NCI-H524 (cell line): ENCODE results near the gene RRN3.
"Not testable (repeated sequence)": the region's sequence is repeated elsewhere in the genome, so short reads cannot be mapped to it uniquely, and the experiment has no call there.

ENCODE experiments used
- DNase-seq, 2 experiments: peaks; one replicate each; lab custom pipeline; 2025; lab: John Stamatoyannopoulos, UW

Gene RRN3

DNA sequence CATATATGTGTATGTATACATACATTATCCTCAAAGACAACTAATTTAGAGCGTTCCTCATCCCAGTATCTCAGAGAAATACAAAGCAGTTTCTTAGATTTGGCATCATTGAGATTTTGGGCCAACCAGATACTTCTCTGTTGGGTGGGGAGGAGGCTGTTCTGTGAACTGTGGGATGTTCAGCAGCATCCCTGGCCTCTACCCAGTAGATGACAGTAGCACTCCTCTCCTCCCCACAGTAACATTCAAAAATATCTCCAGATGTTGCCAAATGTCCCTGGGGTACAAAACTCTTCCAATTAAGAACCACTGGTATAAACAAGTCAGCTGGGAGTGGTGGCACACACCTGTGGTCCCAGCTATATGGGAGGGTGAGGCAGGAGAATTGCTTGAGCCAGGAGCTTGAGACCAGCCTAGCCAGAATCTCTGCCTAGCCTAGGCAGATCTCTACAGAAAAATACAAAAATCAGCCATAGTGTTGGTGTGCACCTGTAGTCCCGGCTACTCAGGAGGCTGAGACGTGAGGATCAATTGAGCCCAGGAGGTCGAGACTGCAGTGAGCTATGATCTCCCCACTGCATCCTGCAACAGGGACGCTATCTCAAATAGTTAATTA lies 6.4 kb upstream of the RRN3 start:
- not testable (repeated sequence) for DNase-seq

DNA sequence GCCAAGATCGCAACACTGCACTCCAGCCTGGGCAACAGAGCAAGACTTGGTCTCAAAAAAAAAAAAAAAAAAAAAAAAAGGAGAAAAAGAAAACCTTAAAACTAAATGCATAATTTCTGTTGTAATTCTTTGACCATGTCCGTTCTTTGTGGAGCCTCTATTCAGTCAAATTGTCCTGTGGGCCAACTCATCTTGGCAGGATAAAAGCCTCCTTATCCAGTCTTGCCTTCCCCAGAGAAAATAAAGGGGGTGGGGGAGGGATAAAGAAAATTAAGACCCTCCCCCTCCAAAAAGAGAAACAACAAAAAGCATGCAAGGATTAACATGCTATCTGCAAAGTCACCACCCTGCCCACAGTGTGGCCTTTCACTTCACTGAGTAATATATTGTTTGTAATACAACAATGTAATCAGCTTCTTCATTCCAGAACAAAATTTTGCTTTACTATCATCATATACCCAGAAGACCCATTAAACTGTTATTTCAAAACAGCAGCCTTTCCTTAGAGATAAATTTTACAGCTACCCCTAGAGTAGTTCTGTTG lies 5.4 kb upstream of the RRN3 start:
- not testable (repeated sequence) for DNase-seq

DNA sequence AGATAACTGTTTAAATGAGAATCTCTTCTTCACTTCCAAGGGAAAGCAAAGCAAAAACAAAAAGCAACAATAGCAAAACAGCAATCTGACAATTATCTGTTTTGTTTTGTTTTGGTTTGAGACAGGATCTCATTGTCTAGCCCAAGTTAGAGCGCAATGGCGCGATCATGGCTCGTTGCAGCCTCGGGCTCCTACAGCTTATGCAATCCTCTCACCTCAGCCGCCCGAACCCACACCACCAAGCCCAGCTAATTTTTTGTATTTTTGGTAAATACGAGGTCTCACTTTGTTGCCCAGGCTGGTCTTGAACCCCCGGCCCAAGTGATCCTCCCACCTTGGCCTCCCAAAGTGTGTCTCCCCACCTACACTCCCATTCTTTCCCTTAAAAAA lies 2.5 kb upstream of the RRN3 start:
- DNase-seq, result not testable (repeated sequence)

DNA sequence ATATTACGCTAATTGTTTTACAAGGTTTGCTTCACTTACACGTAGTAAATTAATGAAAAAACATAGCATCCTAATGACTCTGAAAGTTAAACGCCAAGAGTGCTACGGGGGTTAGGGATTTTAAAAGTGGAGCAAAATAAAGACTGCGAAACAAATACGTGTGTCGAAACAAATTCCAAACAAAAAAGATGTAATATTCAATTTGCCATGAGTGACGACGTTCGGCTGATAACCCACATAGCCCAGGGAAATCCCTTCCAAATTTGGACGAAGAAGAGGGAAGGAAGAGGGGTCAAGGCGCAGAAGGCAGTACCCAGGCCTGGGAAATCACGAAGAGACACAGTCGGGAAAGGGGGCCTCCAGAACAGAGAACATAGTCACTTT lies 509 bp downstream of the RRN3 start:
- not testable (repeated sequence) for DNase-seq

DNA sequence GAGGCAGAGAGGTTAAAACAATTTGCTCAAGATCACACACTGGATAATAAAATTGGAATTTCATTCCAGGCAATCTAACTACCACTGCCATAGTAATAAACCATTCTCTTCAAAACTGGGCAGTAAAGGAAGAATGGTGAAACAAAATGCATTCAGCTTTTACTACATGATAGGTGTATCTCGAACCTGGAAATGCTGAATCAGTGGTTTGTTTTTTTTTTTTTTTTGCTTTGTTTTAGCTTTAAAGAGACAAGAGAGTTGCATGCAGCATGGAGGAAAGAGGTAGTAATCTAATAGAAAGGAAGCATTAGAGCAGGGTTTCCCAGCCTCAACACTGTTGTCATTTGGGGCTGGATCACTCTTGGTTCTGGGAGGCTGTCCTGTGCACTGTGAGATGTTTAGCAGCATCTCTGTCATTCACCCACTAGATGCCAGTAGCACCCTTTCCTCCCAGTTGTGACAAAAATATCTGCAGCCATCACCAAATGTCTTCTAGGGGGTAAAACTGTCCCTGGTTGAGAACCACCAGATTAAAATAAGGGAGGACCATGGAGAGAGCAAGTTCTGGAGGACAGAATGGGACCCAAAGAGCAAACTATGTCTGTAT lies 3.3 kb downstream of the RRN3 start:
- not testable (repeated sequence) for DNase-seq

DNA sequence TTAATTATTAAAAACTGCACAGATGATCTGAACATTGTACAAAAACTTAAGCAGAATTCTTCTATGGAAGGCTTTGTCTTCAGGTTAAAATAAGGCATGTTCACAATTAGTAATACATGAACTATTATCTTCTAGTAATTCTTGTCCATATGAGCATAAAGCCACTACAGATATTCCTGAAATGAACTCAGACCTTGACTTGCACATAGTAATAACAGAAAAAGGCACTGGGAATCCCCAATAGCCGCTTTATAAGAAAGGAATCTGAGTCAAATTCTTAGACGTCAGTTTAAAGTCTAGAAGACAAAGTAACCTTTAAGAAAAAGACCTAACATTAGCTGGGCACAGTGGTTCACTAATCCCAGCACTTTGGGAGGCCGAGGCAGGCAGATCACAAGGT lies 11.3 kb downstream of the RRN3 start:
- not testable (repeated sequence) for DNase-seq

DNA sequence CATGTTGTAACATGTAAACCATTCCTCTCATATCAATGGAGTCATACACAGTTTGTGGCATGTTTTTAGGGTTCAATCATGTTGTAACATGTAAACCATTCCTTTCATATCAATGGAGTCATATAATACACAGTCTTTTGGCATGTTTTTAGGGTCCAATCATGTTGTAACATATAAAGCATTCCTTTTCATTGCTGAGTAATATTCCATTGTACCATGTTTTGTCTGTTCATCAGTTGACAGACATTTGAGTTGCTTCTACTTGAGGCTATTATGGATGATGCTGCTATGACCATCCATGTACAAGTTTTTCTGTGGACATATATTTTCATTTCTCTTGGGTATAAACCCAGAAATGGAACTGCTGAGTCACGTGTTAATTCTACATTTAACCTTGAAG lies 13.2 kb downstream of the RRN3 start:
- not testable (repeated sequence) for DNase-seq

DNA sequence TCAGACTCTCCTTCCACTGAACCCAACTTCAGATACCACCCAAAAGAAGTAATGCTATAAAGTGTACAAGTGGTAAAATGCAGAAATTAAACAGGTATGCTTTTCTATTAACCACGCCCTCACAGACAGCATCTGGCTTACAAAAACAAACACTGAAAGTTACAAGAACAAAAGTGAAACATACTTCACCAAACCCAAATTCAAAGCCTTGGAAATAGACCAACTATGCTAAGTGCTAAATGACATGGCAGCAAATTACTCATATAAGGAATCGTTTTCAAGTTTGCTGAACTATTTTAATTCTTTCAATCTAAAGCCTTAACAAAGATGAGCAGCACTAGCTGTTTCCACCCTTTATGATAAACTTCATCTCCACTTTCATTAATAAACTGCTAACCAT lies 17.9 kb downstream of the RRN3 start:
- DNase-seq, result not testable (repeated sequence)

DNA sequence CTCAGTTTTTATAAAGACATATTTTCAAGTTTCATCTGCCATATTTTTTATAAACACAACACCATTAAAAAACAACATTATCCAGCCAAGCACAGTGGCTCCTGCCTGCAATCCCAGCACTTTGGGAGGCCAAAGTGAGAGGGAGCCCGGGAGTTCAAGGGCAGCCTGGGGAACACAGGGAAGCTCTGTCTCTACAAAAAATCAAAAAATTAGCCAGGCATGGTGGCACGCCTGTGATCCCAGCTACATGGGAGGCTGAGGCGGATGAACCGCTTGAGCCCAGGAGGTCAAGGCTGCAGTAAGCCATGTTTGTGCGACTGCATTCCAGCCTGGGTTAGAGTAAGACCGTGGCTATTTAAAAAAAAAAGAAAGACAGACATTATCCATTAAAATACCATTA lies 21.0 kb downstream of the RRN3 start:
- DNase-seq, result no peak

DNA sequence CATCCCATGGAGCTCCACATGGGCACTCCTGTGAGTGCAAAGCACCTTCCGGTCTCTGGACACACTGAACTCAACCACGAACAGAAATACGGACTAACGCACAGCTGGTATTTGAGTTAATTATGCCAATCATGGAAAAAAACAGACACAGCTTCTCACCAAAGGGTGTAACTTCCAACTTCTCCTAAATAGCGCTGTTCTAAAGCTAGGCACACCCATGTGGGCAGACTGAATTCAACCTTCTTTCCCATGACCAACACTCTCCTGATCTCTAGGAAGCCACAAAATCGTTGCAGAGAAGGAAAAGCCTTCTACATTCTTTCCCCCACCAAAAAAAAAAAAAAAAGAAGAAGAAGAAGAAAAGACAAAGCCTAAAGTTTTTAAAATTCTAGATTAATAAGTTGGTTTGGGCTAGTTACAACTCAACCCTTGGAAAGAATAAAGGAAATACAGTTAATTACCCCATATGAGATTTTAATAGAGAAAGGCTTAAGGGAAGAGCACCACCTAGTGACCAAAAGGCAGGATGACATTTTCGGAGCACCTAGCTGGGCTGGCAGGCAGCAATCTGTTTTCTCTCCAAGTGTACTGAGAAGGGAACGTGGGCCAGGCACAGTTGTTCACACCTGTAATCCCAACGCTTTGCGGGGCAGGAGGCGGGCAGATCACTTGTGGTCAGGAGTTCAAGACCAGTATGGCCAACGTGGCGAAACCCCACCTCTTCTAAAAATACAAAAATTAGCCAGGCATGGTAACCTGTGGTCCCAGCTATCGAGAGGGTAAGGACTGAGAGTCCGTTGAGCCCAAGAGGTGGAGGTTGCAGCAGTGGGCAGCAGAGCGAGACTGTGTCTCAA lies 21.9 kb downstream of the RRN3 start:
- DNase-seq, result not testable (repeated sequence)

DNA sequence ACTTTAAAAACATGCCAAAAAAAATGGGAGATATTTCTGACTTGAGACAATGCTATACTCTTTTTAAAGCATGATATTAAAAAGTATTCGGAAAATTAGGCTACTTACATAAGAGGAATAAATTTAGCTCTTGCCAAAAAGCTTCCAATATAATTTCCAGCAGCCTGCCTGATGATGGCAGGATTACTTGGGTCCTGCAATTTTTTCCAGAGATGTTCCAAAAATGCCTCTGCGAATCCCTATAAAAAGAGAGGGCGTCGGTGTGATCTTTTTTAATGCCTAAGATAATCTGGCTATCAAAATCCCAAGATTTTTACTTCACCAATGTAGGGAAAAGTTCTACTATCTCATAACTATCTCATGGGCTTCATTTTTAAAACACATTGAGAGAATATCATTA lies 23.1 kb downstream of the RRN3 start:
- DNase-seq, result not testable (repeated sequence)

DNA sequence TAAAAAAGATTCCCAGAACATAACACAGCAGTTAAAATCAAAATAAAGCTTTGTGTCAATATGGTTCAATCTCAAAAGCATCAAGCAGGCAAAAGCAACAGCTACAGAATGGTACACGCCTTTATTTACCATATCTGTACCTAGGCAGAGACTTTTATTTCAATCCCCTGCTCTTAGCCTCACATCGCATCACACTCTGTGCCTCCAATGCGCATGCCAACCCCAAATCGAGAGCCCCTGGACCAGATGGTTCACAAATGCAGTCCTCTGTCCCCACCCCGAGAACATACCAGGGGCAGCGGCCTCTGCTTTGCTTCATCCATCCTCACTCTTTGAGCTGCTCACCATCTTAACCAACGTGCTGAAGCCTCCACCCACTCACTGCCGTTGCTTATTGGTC lies 27.4 kb downstream of the RRN3 start:
- not testable (repeated sequence) for DNase-seq

DNA sequence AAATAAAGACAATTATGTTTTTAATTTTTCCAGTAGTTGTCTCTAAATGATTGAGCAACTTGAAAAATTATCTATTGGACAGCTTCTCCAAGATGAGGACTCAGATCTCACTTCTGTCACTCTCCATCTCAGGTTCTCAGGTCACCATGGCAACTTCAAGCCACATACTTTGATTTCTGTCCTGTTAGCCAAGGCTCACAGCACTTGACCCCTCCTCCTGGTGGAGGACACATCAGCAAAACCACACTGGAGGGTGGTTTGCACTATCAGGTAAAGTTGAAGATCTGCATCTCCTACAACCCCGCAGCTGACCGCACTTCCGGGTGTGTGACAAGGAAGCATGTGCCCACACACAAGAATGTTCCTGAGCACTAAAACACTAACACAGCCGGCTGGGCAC lies 28.1 kb downstream of the RRN3 start:
- not testable (repeated sequence) for DNase-seq

DNA sequence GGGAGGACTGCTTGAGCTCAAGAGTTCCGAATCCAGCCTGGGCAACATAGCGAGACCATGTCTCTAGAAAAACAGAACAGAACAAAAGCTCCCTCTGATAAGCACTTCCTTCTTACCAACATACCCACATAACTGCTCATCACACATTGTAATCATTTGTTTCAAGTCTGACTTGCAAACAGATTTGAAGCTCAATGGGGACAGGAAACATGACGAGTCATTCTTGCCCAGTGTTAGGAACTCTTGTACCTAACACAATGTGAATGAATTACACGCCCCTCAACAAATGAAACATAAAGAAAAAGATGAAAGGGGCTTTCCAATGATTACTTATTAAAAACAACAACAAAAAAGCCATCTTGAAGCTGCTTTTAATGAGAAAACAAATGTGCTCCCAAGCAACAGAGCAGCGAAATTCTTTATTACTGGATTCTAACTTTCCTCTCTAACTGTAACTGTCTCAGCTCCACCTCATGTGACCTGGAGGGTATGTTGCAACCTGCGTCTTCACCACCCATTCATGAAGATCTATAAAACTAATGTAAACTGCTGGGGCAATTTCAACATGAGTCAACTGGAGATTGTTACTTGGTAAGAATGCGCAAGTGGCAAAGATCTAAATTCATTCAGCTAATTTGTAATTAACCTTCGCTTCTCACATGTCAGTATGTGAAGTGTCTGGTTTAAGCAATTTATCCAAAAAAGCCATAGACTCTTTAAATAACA lies 31.8 kb downstream of the RRN3 start:
- DNase-seq, result not testable (repeated sequence)

DNA sequence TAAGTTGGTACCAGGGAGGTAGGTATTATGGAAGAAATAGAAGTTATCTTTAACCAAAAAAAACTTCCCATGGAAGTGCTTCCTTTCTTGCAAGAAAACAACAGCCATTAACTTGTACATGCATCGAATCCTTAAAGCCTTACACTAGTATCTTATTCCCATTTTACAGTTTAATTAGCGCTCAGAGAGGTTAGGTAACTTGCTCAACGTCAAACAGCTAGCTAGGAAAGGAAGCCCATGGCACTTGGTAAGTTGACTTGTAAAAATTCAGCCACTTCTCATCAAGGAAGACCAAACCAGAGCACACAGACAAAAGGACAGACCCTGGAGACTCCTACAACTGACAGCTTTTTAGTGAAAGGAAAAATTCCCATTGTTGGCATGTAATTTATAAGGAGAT lies 34.7 kb downstream of the RRN3 start:
- DNase-seq, result no peak

DNA sequence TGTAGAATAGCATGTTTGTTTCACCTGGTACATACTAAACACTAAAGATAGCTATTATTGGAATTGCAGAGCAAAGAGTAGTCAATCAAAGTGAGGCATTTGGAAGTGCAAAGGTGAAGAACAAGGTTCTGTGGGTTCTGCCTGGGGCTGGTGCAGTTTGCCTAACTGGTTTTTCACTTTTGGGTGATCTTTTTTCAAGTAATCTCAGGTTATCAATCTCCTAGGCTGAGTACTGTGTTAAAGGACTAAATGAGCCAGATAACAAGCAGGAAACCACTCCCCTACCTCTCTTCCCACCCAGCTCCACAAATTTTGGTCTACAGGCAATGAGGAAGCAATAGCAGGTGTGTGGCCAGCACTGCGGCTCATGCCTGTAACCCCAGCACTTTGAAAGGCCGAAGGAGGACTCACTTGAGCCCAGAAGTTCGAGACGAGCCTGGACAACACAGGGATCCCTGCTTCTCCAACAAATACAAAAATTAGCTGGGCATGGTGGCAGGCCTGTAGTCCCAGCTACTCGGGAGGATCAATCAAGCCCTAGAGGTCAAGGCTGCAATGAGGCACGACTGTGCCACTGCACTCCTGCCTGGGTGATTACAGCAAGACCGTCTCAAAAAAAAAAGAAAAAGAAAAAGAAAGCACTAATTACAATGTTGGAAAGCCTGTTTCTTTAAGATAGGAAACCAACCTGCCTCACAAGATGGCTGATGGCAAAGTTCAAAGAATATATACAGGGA lies 36.2 kb downstream of the RRN3 start:
- DNase-seq, result no peak

DNA sequence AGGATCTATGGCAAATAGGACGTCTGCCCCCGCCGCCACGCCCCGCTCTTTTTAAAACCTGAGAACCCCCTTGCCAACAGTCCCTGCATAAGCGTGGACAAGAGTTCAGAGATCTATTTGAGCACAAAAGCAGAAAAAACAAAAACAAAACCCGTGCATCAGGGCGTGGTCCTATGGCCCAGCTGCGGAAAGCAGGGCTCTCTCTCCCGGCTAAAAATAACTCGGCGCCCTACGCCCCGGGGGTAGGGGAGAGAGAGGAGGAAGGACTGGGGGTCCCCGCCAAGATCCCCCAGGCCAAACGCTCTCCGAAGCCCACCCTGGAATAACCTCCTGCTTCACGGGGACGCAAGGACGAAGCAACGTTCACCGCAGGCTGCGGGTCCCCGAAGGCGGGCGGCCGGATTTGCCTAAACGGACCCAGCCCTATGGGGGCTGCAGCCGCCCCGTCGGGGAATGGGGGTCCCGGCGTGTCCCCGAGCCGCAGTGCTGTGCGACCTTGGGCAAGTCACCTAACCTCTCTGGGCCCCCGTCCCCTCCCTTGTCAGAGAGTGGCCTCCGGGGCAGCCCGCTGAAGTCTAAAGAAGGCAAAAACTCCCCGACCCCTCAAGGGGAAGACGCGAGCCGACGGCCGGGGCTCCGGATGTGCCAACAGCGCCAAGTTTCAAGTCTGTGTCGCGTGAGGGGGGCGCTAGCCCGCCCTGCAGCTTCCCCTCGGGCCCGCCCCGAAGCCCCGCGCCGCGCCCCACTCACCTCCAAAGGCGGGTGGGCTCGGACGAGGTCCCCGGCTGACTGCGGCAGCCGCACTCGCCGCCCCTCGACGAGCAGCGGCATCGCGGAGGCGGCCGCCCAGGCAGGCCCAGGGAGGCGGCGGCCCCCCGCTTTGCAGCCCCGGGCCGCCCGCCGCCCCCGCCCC lies 38.7 kb downstream of the RRN3 start:
- peak; percentile 69 to 71 for DNase-seq

DNA sequence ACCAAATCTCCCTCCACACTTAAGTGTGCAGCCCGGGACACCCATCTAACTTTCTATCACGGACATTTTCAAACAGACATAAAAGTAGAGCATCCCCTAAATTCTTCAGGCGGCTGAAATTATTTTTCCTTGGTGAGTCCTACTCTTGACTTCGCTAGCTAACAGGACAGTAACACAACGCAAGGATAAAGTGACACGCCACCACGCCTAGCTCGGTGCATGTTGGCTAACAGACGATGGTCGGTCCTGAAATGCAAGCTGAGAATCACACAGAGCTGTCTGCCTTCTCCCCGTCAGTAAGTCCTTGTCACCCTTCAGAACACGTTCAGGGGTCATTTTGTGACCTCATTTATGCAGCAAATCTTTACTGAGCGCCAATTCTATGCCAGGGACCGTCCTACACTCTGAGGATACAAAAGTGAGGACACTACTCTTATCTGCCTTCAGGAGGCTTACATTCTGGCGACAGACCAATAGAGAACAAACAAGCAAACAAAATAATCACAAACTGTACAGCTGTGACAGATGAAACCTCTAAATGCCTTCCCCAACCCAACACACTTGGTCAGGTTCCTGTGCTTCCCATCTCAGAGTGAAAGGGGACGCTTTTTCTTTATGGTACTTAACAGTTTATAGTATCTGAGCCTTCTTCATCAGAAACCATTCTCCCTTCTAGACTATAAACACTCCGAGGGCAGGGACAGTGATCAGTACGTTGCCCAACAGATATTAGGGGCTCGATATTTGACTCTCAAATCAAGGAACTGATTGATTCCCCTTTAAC lies 39.5 kb downstream of the RRN3 start:
- no peak for DNase-seq

DNA sequence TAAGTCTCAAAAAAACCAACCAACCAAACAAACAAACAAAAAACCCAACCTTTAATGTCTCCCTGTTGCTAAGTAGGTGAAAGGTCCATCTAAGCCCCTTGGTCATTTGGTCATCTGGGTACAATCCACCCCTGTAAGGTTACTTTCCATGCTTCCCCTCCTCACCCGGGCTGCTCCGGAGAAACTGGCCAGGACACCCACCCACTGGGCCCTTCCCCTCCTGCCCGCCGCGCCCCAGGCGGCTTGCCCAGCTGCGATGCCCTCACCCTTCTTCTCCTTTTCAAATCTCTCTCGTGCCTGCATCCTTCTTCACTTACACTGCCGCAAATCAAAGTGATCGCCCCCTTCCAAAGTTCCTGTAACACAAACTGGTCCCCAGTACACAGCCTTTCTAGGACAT lies 40.2 kb downstream of the RRN3 start:
- DNase-seq, result no peak
